Measurements from ENCODE around the gene FKBP2. TPM values are rescaled to one million over a fixed set of nuclear protein-coding genes. Genes with fewer than 3 reads are reported as not detected.

Gene FKBP2
- total and polyA plus RNA-seq, 2 of the 13 experiments (the other 11 are each of a cell fraction or from before 2014, with no cell fraction given) = 30.1 to 53.3 TPM

DNA sequence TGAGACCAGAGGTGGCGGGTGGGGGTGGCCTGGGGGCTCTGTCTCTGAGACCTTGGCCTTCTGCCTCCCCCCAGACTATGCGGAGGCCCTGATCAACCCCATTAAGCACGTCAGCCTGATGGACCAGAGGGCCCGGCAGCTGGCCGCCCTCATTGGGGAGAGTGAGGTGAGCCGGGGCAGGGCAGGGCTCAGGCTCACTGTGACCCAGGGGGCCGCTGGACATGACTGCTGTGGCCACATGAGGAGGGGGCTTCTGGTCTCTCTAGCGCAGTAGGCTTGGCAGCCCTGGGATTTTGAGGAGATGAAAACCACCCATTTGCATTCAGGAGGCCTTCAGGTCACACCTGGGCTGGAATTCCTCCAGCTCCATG is 23.0 kb downstream of the FKBP2 start:
- BruUV-seq (replicated peaks) = no TSS peak
- Histone ChIP-seq H3K27ac (ENCODE audit: extremely low read length, insufficient read depth, low read length) (no peak overlapping the region), H3K9me3 (ENCODE audit: low read length) (no peaks in the 10 kb centered on the region), H3K27me3 (ENCODE audit: control insufficient read depth in 1 of 2, insufficient read depth in 2 of 2, low read length in 2 of 2) (no peaks in the 10 kb centered on the region), H3K4me3 (replicated peaks in 1 of 3; ENCODE audit: insufficient read depth in 1 of 3, low read depth in 2 of 3, low read length in 3 of 3) (no peak overlapping the region), H3K79me2 (ENCODE audit: insufficient read depth, low read length) (peaks cover 4% of the 10 kb centered on the region), H3K4me1 (ENCODE audit: insufficient read depth, low read length) (peaks cover 14% of the 10 kb centered on the region), H2AFZ (ENCODE audit: low read length) (no peak overlapping the region), H3K36me3 (replicated peaks in 1 of 2; ENCODE audit: control insufficient read depth in 1 of 2, insufficient read depth in 2 of 2, low read length in 2 of 2) (peaks cover 6 to 30% of the 10 kb centered on the region in 2 experiments; a peak in 4 of 5 replicates), H4K20me1 (ENCODE audit: insufficient read depth, low read length) (no peaks in the 10 kb centered on the region), H3K4me2 (ENCODE audit: low read depth, low read length) (no peak overlapping the region), H3K9ac (ENCODE audit: insufficient read depth, low read depth, low read length) (no peak overlapping the region)
- ChIA-PET POLR2A (interaction anchor here (1.4 kb wide), 1 partner anchor 12 kb away, joined by 7 read pairs; no protein-coding TSS in a partner anchor), CTCF (ENCODE audit: low intra/inter-chr PET ratio, low total read pairs) (no interaction called here)
- TF ChIP-seq, protein P1, sequence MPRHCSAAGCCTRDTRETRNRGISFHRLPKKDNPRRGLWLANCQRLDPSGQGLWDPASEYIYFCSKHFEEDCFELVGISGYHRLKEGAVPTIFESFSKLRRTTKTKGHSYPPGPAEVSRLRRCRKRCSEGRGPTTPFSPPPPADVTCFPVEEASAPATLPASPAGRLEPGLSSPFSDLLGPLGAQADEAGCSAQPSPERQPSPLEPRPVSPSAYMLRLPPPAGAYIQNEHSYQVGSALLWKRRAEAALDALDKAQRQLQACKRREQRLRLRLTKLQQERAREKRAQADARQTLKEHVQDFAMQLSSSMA (CRISPR knock-in tag; IDR thresholded peaks at IDR 0.05) = no peak
- no peak for TF ChIP-seq ZNF891 (CRISPR knock-in tag; IDR thresholded peaks at IDR 0.05)
- no peak for TF ChIP-seq FOXC1 (CRISPR knock-in tag; IDR thresholded peaks at IDR 0.05; ENCODE audit: borderline replicate concordance)
- TF ChIP-seq SP140L (CRISPR knock-in tag; IDR thresholded peaks at IDR 0.05; ENCODE audit: borderline replicate concordance) = no peak
- TF ChIP-seq NFIB (CRISPR knock-in tag; IDR thresholded peaks at IDR 0.05; ENCODE audit: borderline replicate concordance) = no peak
- no peak for DNase-seq (ENCODE audit: low spot score)
- intact Hi-C loops (cut with micrococcal nuclease; ENCODE audit: unreplicated experiment) = no loop called here
- FAIRE-seq = no peak
- in situ Hi-C loops (cut with HindIII; ENCODE audit: extremely low pct_ligation_motif_present, low pct_unique_long_range_greater_than_20kb) = no loop called here
- WGBS (ENCODE audit: low lambda C conversion rate) = 100% methylated on average over 3 of the region's 8 CpGs
- ATAC-seq = no peak

DNA sequence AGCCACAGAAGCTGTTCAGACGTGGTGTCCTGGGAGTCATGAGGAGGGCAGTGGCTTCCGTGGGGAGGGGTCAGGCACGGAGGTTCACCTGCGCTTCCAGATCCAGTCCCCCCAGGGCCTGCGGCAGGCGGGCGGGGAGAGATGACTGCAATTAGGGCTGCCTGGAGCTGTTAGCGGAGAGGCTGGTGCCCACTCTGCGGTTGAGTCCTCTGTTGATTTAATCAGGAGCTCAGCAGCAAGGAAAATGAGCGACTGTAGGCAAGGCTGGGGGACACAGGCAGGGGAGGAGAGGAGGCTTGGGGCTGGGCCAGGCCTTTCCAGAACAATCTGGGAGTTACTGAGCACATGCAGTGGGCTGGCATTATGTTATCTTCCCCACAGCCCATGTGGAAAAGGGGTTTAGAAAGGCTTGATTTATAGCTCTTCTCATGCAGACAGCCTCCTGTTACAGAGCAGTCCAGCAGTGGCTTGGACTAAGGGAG is 23.5 kb downstream of the FKBP2 start:
- H3K27me3 ChIP-seq (ENCODE audit: control insufficient read depth in 1 of 2, insufficient read depth in 2 of 2, low read length in 2 of 2) = no peaks in the 10 kb centered on the region
- no peak overlapping the region for H3K9ac ChIP-seq (ENCODE audit: insufficient read depth, low read depth, low read length)
- no peak overlapping the region for H2AFZ ChIP-seq (ENCODE audit: low read length)
- ChIA-PET POLR2A (interaction anchor here (1.4 kb wide), 1 partner anchor 12 kb away, joined by 7 read pairs; no protein-coding TSS in a partner anchor), CTCF (ENCODE audit: low intra/inter-chr PET ratio, low total read pairs) (no interaction called here)
- H3K36me3 ChIP-seq (replicated peaks in 1 of 2; ENCODE audit: control insufficient read depth in 1 of 2, insufficient read depth in 2 of 2, low read length in 2 of 2) = peaks cover 2 to 25% of the 10 kb centered on the region in 2 experiments; a peak in 4 of 5 replicates
- no peak overlapping the region for H3K4me2 ChIP-seq (ENCODE audit: low read depth, low read length)
- DNase-seq (ENCODE audit: low spot score) = no peak
- in situ Hi-C loops (cut with HindIII; ENCODE audit: extremely low pct_ligation_motif_present, low pct_unique_long_range_greater_than_20kb) (no loop called here), intact Hi-C loops (cut with micrococcal nuclease; ENCODE audit: unreplicated experiment) (no loop called here)
- WGBS (ENCODE audit: low lambda C conversion rate) = 100% methylated on average over 9 of the region's 10 CpGs
- H3K4me1 ChIP-seq (ENCODE audit: insufficient read depth, low read length) = peaks cover 15% of the 10 kb centered on the region
- H3K79me2 ChIP-seq (ENCODE audit: insufficient read depth, low read length) = peaks cover 4% of the 10 kb centered on the region
- no peaks in the 10 kb centered on the region for H3K9me3 ChIP-seq (ENCODE audit: low read length)
- H4K20me1 ChIP-seq (ENCODE audit: insufficient read depth, low read length) = no peaks in the 10 kb centered on the region
- no peak overlapping the region for H3K4me3 ChIP-seq (replicated peaks in 1 of 3; ENCODE audit: insufficient read depth in 1 of 3, low read depth in 2 of 3, low read length in 3 of 3)
- BruUV-seq (replicated peaks) = no TSS peak
- no peak for ATAC-seq
- H3K27ac ChIP-seq (ENCODE audit: extremely low read length, insufficient read depth, low read length) = no peak overlapping the region
- no peak for FAIRE-seq
- TF ChIP-seq ZC3H13 (CRISPR knock-in tag; IDR thresholded peaks at IDR 0.05) = no peak
- TF ChIP-seq YEATS2 (CRISPR knock-in tag; IDR thresholded peaks at IDR 0.05; ENCODE audit: borderline replicate concordance) = no peak
- no peak for TF ChIP-seq EEA1 (CRISPR knock-in tag; IDR thresholded peaks at IDR 0.05; ENCODE audit: borderline replicate concordance)
- TF ChIP-seq, protein P2, sequence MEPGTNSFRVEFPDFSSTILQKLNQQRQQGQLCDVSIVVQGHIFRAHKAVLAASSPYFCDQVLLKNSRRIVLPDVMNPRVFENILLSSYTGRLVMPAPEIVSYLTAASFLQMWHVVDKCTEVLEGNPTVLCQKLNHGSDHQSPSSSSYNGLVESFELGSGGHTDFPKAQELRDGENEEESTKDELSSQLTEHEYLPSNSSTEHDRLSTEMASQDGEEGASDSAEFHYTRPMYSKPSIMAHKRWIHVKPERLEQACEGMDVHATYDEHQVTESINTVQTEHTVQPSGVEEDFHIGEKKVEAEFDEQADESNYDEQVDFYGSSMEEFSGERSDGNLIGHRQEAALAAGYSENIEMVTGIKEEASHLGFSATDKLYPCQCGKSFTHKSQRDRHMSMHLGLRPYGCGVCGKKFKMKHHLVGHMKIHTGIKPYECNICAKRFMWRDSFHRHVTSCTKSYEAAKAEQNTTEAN (CRISPR knock-in tag; conservative IDR thresholded peaks at IDR 0.05) = no peak
- no peak for TF ChIP-seq HNRNPL (IDR thresholded peaks at IDR 0.05; ENCODE audit: low read depth, low read length)
- TF ChIP-seq, protein P3, sequence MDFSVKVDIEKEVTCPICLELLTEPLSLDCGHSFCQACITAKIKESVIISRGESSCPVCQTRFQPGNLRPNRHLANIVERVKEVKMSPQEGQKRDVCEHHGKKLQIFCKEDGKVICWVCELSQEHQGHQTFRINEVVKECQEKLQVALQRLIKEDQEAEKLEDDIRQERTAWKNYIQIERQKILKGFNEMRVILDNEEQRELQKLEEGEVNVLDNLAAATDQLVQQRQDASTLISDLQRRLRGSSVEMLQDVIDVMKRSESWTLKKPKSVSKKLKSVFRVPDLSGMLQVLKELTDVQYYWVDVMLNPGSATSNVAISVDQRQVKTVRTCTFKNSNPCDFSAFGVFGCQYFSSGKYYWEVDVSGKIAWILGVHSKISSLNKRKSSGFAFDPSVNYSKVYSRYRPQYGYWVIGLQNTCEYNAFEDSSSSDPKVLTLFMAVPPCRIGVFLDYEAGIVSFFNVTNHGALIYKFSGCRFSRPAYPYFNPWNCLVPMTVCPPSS (IDR thresholded peaks at IDR 0.05) = no peak
- no peak for TF ChIP-seq ZNF557 (CRISPR knock-in tag; IDR thresholded peaks at IDR 0.05)
- TF ChIP-seq ZNF530 (CRISPR knock-in tag; IDR thresholded peaks at IDR 0.05; ENCODE audit: low read depth) = no peak
- TF ChIP-seq NR2F2 (IDR thresholded peaks at IDR 0.05; ENCODE audit: borderline replicate concordance, low read depth) = no peak
- TF ChIP-seq, protein P4, sequence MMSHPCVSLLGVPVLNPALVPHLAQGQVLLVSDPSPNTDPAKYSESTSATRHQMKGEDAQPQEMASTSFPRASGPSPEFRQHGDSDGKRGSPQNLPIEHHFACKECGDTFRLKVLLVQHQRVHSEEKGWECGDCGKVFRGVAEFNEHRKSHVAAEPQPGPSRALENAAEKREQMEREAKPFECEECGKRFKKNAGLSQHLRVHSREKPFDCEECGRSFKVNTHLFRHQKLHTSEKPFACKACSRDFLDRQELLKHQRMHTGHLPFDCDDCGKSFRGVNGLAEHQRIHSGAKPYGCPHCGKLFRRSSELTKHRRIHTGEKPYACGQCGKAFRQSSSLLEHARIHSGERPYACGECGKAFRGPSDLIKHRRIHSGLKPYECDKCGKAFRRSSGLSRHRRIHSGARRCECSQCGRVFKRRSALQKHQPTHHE (CRISPR knock-in tag; IDR thresholded peaks at IDR 0.05; ENCODE audit: borderline replicate concordance) = no peak

All from HepG2 (cell line).